Ovary (tissue), 9 donors: ENCODE data around the gene SLC12A2. TPM values are rescaled to one million over a fixed set of nuclear protein-coding genes. Genes with fewer than 3 reads are reported as not detected.

Experiments
- DNase-seq, 5 donors: peaks; one replicate each; pipeline ENCODE4 v3.0.0-alpha.2; 2019 to 2020
- H3K27ac ChIP-seq, 2 donors: fragments of 200-600 bp; one replicate each; pipeline versions ENCODE4 v1.5.1 to v1.8.0; 2019 to 2022
- H3K27me3 ChIP-seq: fragments of 200-600 bp; one replicate; pipeline ENCODE4 v1.8.0; 2022
- H3K36me3 ChIP-seq: fragments of 200-600 bp; sonication (generic); one replicate; pipeline ENCODE4 v1.5.1; 2019
- H3K4me1 ChIP-seq: one replicate; pipeline ENCODE4 v1.8.1; 2013; ENCODE audit warnings: mild to moderate bottlenecking, moderate library complexity; ENCODE audit not compliant: insufficient read depth
- H3K4me3 ChIP-seq: fragments of 200-600 bp; sonication (generic); one replicate; pipeline ENCODE4 v1.5.1; 2017
- H3K9me3 ChIP-seq, 2 donors: fragments of 200-600 bp in 1 of 2; sonication (generic) in 1 of 2; one replicate each; pipeline versions ENCODE4 v1.5.1 to v1.8.1; 2013 to 2019; ENCODE audit warnings: mild to moderate bottlenecking in 1 of 2, moderate library complexity in 1 of 2
- EP300 ChIP-seq: sonication (generic); formaldehyde crosslinking; IDR thresholded peaks from one replicate; pipeline ENCODE4 v1.6.1; 2017; ENCODE audit warnings: antibody characterized with exemption
- POLR2A ChIP-seq: fragments of 450-650 bp; IDR thresholded peaks from one replicate; pipeline ENCODE4 v1.6.1; 2017; ENCODE audit warnings: antibody characterized with exemption, mild to moderate bottlenecking, moderate library complexity
- WGBS, 3 donors: extraction: QIAGEN DNeasy Blood & Tissue Kit in 1 of 3; methylation state at CpG; one replicate each; pipeline versions ENCODE4 v1.1.5 to v1.1.7; 2013 to 2017; 5-methylcytosine and 5-hydroxymethylcytosine counted together
- intact Hi-C, 4 donors: fragments of 100-400 bp; cut with DNase I; formaldehyde crosslinking; loops; one replicate each; pipeline versions ENCODE4 v1.11.0 to v1.15.1; 2022 to 2023
- polyA plus RNA-seq, 2 donors: library from polyadenylated mRNA; stranded (reverse); fragments of 200-250 nt in 1 of 2; fragments of 350-450 nt in 1 of 2; fragmentation: Illumina TruSeq in 1 of 2; extraction: RNeasy Lipid Tissue Mini Kit (QIAGEN cat#74804) in 1 of 2; gene quantifications; one replicate each; pipeline ENCODE4 v1.2.3, GENCODE V29; 2013 to 2014
- total RNA-seq, 7 donors: library from RNA; depleted of rRNA in 2 of 7; stranded (reverse); fragments of >200 nt in 2 of 7; fragmentation: NEBNext Ultra II Directional in 3 of 7; extraction: Animal tissue kit (Norgen Biotek cat#: 25700) in 3 of 7; gene quantifications; one replicate each; pipeline versions ENCODE4 v1.1.0 to v1.2.4, GENCODE V29; 2016 to 2023
- TF ChIP-seq, protein P1 (sequence below), 3 donors: fragments of 450-650 bp in 2 of 3; fragments of 200-600 bp in 1 of 3; IDR thresholded peaks; one replicate each; pipeline versions ENCODE4 v1.5.1 to v1.8.0; 2016 to 2022; ENCODE audit warnings: antibody characterized with exemption in 3 of 3, mild to moderate bottlenecking in 1 of 3
- donor health status: DM: no; HTN: no; CAD: no; lungs with moderate emphysema.
- donor health status: DM: no; HTN: no; CAD: no.
- donor health status: Bipolar disorder and iron deficiency.
- donor health status: DM: yes; HTN: yes; CAD: no.
- donor health status: DM: no; HTN: no; CAD: no.
- donor health status: DM: yes; HTN: yes; CAD: no.

Gene SLC12A2
- total and polyA plus RNA-seq, 9 donors, result 7.0 to 31.6 (median 20.5) TPM

DNA sequence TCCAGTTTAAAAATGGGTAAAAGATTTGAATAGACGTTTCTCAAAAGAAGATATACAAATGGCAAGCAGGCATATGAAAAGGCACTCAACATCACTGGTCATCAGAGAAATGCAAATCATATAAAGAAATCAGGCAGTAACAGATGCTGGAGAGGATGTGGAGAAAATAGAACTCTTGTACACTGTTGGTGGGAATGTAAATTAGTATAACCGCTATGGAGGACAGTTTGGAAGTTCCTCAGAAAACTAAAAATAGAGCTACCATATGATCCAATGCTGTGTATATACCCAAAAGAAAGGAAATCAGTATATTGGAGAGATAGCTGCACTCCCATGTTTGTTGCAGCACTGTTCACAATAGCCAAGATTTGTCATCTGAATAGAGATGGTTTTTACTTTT is 42.7 kb downstream of the SLC12A2 start:
- 85 to 89% (median 87%) methylated on average over 2 of the region's 2 CpGs for WGBS, 3 donors
- no peak for DNase-seq
- Histone ChIP-seq H3K27me3 (no peaks in the 10 kb centered on the region), H3K36me3 (no peaks in the 10 kb centered on the region), H3K27ac (no peak overlapping the region), H3K4me3 (no peak overlapping the region), H3K4me1 (no peaks in the 10 kb centered on the region), H3K9me3 (no peaks in the 10 kb centered on the region)
- TF ChIP-seq POLR2A, result no peak
- intact Hi-C loops, result no loop called here

DNA sequence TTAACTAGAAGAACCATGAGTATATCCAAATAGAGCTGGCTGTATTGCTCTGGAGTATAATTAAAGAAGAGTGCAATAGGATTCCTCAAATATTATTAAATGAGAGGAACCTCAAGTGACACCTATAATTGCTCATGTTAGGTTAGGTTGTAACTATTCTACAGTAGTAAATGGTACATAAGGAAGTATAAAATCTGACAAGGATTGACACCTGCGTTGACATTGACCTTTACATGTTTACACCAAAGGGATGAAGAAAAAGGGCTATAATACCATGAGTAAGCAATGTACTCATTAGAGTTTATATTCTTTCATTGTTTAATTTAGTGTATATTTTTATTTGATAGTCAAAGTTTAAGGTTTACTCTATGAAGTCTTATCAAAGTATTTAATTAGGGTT is 48.9 kb downstream of the SLC12A2 start:
- WGBS, 3 donors, result 93 to 96% (median 95%) methylated on average over 1 of the region's 1 CpG
- no peaks in the 10 kb centered on the region for H3K9me3 ChIP-seq
- intact Hi-C loops, result no loop called here
- H3K4me3 ChIP-seq, result no peak overlapping the region
- TF ChIP-seq, protein P1, sequence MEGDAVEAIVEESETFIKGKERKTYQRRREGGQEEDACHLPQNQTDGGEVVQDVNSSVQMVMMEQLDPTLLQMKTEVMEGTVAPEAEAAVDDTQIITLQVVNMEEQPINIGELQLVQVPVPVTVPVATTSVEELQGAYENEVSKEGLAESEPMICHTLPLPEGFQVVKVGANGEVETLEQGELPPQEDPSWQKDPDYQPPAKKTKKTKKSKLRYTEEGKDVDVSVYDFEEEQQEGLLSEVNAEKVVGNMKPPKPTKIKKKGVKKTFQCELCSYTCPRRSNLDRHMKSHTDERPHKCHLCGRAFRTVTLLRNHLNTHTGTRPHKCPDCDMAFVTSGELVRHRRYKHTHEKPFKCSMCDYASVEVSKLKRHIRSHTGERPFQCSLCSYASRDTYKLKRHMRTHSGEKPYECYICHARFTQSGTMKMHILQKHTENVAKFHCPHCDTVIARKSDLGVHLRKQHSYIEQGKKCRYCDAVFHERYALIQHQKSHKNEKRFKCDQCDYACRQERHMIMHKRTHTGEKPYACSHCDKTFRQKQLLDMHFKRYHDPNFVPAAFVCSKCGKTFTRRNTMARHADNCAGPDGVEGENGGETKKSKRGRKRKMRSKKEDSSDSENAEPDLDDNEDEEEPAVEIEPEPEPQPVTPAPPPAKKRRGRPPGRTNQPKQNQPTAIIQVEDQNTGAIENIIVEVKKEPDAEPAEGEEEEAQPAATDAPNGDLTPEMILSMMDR (IDR thresholded peaks at IDR 0.05), result no peak
- TF ChIP-seq EP300, result no peak
- TF ChIP-seq POLR2A, result no peak
- no peak for DNase-seq
- H3K36me3 ChIP-seq, result no peaks in the 10 kb centered on the region
- H3K27me3 ChIP-seq, result no peaks in the 10 kb centered on the region
- H3K4me1 ChIP-seq, result no peaks in the 10 kb centered on the region
- H3K27ac ChIP-seq, result no peak overlapping the region

DNA sequence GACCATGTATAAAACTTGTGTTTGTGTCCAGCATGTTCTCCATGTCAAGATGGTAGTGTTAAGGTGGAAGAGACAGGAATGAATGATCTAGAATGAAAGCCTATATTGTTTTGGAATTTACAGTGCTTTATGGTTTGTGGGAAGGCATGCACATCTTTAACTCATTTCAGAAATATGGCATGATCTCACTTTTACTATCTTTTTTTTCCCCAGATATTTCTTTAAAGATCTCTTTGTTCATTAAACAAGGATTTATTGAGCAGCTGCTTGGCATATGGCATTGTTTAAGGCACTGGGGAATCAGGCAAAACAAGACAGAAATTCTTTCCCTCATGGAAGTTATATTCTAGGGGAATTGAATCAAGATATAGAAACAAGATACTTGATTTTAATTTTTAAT is 51.7 kb downstream of the SLC12A2 start:
- TF ChIP-seq EP300 (no peak), POLR2A (no peak)
- TF ChIP-seq, protein P1 (IDR thresholded peaks at IDR 0.05), result no peak
- intact Hi-C loops, result no loop called here
- no peaks in the 10 kb centered on the region for H3K9me3 ChIP-seq

DNA sequence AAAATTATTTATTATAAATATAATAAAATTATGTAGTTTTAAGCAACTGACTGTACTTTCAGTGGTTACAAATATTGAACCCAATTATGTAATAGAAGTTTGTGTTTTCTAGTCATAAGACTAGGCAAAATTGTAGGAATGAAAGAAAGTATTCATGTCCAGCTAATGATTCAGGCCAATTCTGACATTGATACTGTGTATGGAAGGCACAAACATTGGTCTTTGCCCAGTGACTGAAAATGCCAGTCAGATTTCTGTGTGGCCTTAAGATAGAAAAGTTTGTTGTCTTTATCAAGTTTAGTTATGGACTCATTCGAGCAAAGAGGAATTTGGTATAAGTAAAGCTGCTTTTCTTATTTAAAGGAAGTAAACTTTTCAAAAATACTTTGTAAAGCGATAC is 60.3 kb downstream of the SLC12A2 start:
- Histone ChIP-seq H3K9me3 (no peaks in the 10 kb centered on the region), H3K36me3 (no peaks in the 10 kb centered on the region), H3K27ac (no peak overlapping the region), H3K27me3 (no peaks in the 10 kb centered on the region), H3K4me3 (no peak overlapping the region), H3K4me1 (no peaks in the 10 kb centered on the region)
- TF ChIP-seq POLR2A (no peak), EP300 (no peak)
- TF ChIP-seq, protein P1 (IDR thresholded peaks at IDR 0.05), result no peak
- WGBS, 3 donors, result 62 to 89% (median 77%) methylated on average over 2 of the region's 2 CpGs
- no peak for DNase-seq
- intact Hi-C loops, result no loop called here

More for the DNA sequence above, 51.7 kb downstream of the SLC12A2 start:
- no peak for DNase-seq
- no peaks in the 10 kb centered on the region for H3K4me1 ChIP-seq
- no peaks in the 10 kb centered on the region for H3K36me3 ChIP-seq
- H3K27ac ChIP-seq, result no peak overlapping the region
- no peak overlapping the region for H3K4me3 ChIP-seq
- no peaks in the 10 kb centered on the region for H3K27me3 ChIP-seq

DNA sequence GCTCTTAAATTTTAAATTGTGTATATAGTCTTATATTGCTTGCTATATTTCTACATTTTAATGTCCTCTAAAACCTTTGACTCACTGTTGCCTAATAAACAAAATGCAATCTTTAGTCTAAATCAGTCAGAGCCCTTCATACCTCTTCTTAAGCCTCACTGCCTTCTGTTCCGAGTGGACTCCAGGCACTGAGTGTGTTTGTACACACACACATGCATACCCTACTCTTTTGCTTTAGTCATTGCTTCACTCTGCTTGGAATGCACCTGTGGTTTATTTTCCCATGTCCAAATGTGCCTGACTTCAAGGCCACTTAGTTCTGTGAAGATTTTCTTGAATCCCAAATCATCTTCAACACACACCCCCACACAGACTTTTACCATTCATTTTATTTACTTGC is 60.9 kb downstream of the SLC12A2 start:
- Histone ChIP-seq H3K4me3 (no peak overlapping the region), H3K4me1 (no peaks in the 10 kb centered on the region), H3K27ac (no peak overlapping the region), H3K27me3 (no peaks in the 10 kb centered on the region), H3K9me3 (no peaks in the 10 kb centered on the region), H3K36me3 (no peaks in the 10 kb centered on the region)
- intact Hi-C loops, result no loop called here
- no peak for DNase-seq
- TF ChIP-seq, protein P1 (IDR thresholded peaks at IDR 0.05), result no peak
- TF ChIP-seq EP300, result no peak
- no peak for TF ChIP-seq POLR2A
- WGBS, 3 donors, result 50 to 70% (median 57%) methylated on average over 1 of the region's 1 CpG
